ENCODE results near the gene ZNF486.
"Not testable (repeated sequence)": the region's sequence is repeated elsewhere in the genome, so short reads cannot be mapped to it uniquely, and the experiment has no call there.

The ZNF486 gene

DNA sequence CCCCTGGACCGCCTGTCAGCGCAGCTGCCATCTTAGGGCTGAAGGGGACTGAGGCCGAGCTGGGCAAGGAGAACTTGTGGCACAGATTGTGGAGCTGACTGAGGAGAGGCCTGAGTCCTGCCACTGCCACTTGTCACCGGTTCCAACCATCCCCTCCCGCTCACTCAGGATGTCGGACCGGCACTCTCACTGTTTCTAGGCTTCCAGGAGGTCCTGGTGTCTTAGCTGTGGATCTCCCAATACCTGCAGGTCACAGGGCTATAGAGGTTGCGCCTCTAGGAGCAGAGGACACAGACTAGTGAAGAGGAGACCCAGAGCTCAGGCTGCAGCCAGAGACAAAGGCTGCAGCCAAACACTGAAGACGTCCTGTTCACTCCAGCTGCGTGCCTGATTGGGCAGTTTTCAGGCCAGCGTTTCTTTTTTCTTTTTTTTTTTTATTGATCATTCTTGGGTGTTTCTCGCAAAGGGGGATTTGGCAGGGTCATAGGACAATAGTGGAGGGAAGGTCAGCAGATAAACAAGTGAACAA lies 15.3 kb upstream of the ZNF486 start:
- Histone ChIP-seq H3K4me2 (ENCODE audit: insufficient read depth, low read length) (no peak overlapping the region), H3K79me2 (ENCODE audit: insufficient read depth, low read length) (no peaks in the 10 kb centered on the region), H3K9me3 (ENCODE audit: insufficient read depth, low read length, severe bottlenecking) (no peaks in the 10 kb centered on the region), H3K27ac (ENCODE audit: low read length) (no peak overlapping the region), H3K36me3 (ENCODE audit: insufficient read depth, low read length) (no peaks in the 10 kb centered on the region), H2AFZ (ENCODE audit: low read depth, low read length) (no peak overlapping the region), H3K4me1 (ENCODE audit: insufficient read depth, low read length) (no peaks in the 10 kb centered on the region), H4K20me1 (ENCODE audit: insufficient read depth, low read length) (no peaks in the 10 kb centered on the region), H3K9ac (ENCODE audit: low read depth, low read length) (no peak overlapping the region), H3K4me3 (ENCODE audit: low read depth in 1 of 2, low read length in 2 of 2) (no peak overlapping the region), H3K27me3 (ENCODE audit: insufficient read depth, low read length, poor library complexity) (no peaks in the 10 kb centered on the region)
- TF ChIP-seq, protein P1, sequence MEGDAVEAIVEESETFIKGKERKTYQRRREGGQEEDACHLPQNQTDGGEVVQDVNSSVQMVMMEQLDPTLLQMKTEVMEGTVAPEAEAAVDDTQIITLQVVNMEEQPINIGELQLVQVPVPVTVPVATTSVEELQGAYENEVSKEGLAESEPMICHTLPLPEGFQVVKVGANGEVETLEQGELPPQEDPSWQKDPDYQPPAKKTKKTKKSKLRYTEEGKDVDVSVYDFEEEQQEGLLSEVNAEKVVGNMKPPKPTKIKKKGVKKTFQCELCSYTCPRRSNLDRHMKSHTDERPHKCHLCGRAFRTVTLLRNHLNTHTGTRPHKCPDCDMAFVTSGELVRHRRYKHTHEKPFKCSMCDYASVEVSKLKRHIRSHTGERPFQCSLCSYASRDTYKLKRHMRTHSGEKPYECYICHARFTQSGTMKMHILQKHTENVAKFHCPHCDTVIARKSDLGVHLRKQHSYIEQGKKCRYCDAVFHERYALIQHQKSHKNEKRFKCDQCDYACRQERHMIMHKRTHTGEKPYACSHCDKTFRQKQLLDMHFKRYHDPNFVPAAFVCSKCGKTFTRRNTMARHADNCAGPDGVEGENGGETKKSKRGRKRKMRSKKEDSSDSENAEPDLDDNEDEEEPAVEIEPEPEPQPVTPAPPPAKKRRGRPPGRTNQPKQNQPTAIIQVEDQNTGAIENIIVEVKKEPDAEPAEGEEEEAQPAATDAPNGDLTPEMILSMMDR (IDR thresholded peaks at IDR 0.05; ENCODE audit: borderline replicate concordance, extremely low read depth, low read length, poor library complexity, severe bottlenecking), result no peak
- TF ChIP-seq EZH2 (IDR thresholded peaks at IDR 0.05; ENCODE audit: borderline replicate concordance, low read depth, low read length, severe bottlenecking), result no peak
- ATAC-seq (ENCODE audit: insufficient read depth, low read depth) (no peak), DNase-seq (no peak)

DNA sequence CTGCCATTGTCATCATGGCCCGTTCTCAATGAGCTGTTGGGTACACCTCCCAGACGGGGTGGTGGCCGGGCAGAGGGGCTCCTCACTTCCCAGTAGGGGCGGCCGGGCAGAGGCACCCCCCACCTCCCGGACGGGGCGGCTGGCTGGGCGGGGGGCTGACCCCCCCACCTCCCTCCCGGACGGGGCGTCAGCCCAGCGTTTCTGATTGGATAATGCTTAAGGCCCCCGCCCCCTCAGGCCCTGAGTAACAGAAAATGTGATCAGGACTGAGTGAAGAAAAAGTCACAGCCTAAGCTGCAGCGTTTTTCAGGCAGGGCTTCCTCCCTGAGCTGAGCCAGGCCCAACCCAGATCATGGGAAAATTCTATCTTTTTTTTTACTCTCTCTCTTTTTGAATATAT lies 14.5 kb upstream of the ZNF486 start:
- not testable (repeated sequence) for H4K20me1 ChIP-seq (ENCODE audit: insufficient read depth, low read length); H3K27me3 ChIP-seq (ENCODE audit: insufficient read depth, low read length, poor library complexity); H3K79me2 ChIP-seq (ENCODE audit: insufficient read depth, low read length); H2AFZ ChIP-seq (ENCODE audit: low read depth, low read length); ATAC-seq (ENCODE audit: insufficient read depth, low read depth); H3K4me2 ChIP-seq (ENCODE audit: insufficient read depth, low read length); H3K4me1 ChIP-seq (ENCODE audit: insufficient read depth, low read length); H3K9ac ChIP-seq (ENCODE audit: low read depth, low read length); H3K9me3 ChIP-seq (ENCODE audit: insufficient read depth, low read length, severe bottlenecking); H3K4me3 ChIP-seq (ENCODE audit: low read depth in 1 of 2, low read length in 2 of 2); H3K36me3 ChIP-seq (ENCODE audit: insufficient read depth, low read length); H3K27ac ChIP-seq (ENCODE audit: low read length); DNase-seq

DNA sequence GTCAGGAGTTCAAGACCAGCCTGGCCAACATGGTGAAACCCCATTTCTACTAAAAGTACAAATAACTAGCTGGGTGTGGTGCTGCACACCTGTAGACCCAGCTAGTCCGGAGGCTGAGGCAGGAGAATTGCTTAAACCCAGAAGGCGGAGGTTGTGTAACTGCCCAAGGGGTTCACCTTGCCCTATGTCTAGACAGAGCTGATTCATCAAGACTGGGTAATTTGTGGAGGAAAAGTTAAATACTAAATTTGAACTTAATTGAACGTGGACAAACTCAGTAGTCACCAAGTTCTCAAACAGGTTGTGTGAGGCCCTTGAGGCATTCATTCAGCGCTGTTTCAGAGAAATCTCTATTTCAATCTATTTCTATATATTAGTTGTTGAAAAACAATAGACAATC lies 13.7 kb upstream of the ZNF486 start:
- Histone ChIP-seq H3K27me3 (ENCODE audit: insufficient read depth, low read length, poor library complexity) (no peaks in the 10 kb centered on the region), H3K4me2 (ENCODE audit: insufficient read depth, low read length) (no peak overlapping the region), H3K4me1 (ENCODE audit: insufficient read depth, low read length) (no peaks in the 10 kb centered on the region), H3K36me3 (ENCODE audit: insufficient read depth, low read length) (no peaks in the 10 kb centered on the region), H2AFZ (ENCODE audit: low read depth, low read length) (no peak overlapping the region), H3K9me3 (ENCODE audit: insufficient read depth, low read length, severe bottlenecking) (no peaks in the 10 kb centered on the region), H3K9ac (ENCODE audit: low read depth, low read length) (no peak overlapping the region), H3K4me3 (ENCODE audit: low read depth in 1 of 2, low read length in 2 of 2) (no peak overlapping the region), H4K20me1 (ENCODE audit: insufficient read depth, low read length) (no peaks in the 10 kb centered on the region), H3K27ac (ENCODE audit: low read length) (no peak overlapping the region), H3K79me2 (ENCODE audit: insufficient read depth, low read length) (no peaks in the 10 kb centered on the region)
- no peak for ATAC-seq (ENCODE audit: insufficient read depth, low read depth)
- DNase-seq, result no peak
- TF ChIP-seq EZH2 (IDR thresholded peaks at IDR 0.05; ENCODE audit: borderline replicate concordance, low read depth, low read length, severe bottlenecking), result no peak
- TF ChIP-seq, protein P1 (IDR thresholded peaks at IDR 0.05; ENCODE audit: borderline replicate concordance, extremely low read depth, low read length, poor library complexity, severe bottlenecking), result no peak

DNA sequence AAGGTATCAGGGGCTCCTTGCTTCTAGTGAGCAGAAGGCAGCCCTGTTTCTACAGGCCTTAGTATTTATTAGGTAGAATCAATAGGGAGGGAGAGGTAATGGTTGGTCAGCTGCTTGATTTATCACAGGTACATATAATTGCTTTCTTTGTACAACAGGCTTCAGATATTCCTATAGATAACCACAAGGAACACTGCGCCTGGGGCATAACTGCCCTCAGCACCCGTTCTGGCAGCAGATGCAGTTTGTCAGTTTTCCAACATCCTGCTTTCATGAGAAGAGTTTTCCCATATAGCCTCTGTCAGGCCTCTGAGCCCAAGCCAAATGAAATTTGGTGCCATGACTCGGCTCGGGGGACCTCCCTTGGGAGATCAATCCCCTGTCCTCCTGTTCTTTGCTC lies 12.4 kb upstream of the ZNF486 start:
- TF ChIP-seq EZH2 (IDR thresholded peaks at IDR 0.05; ENCODE audit: borderline replicate concordance, low read depth, low read length, severe bottlenecking), result no peak
- TF ChIP-seq, protein P1 (IDR thresholded peaks at IDR 0.05; ENCODE audit: borderline replicate concordance, extremely low read depth, low read length, poor library complexity, severe bottlenecking), result no peak
- DNase-seq (no peak), ATAC-seq (ENCODE audit: insufficient read depth, low read depth) (no peak)
- Histone ChIP-seq H4K20me1 (ENCODE audit: insufficient read depth, low read length) (no peaks in the 10 kb centered on the region), H3K9ac (ENCODE audit: low read depth, low read length) (no peak overlapping the region), H3K36me3 (ENCODE audit: insufficient read depth, low read length) (no peaks in the 10 kb centered on the region), H3K27me3 (ENCODE audit: insufficient read depth, low read length, poor library complexity) (no peaks in the 10 kb centered on the region), H3K4me3 (ENCODE audit: low read depth in 1 of 2, low read length in 2 of 2) (no peak overlapping the region), H3K79me2 (ENCODE audit: insufficient read depth, low read length) (no peaks in the 10 kb centered on the region), H3K4me2 (ENCODE audit: insufficient read depth, low read length) (no peak overlapping the region), H3K9me3 (ENCODE audit: insufficient read depth, low read length, severe bottlenecking) (no peaks in the 10 kb centered on the region), H2AFZ (ENCODE audit: low read depth, low read length) (no peak overlapping the region), H3K27ac (ENCODE audit: low read length) (no peak overlapping the region), H3K4me1 (ENCODE audit: insufficient read depth, low read length) (no peaks in the 10 kb centered on the region)
